ENCODE results near the gene CCDC30. TPM values are rescaled to one million over a fixed set of nuclear protein-coding genes. Genes with fewer than 3 reads are reported as not detected.

Gene CCDC30
- 1 to 10 TPM in 2 of 4 donors, under 1 TPM in 2; 0.75 to 3.7 (median 1.7) TPM for total RNA-seq

GRCh38 chr1:42462828-42463763 lies at the start of gene CCDC30:
Gene CCDC30 (plus strand): TSS chr1:42463286. CDS start chr1:42480552, 17,266 bp downstream.
- TF ChIP-seq EP300 (IDR thresholded peaks at IDR 0.05; ENCODE audit: low read depth) (no peak), CTCF (IDR thresholded peaks at IDR 0.05) (peak in 1 of 5 experiments; percentile 5), POLR2A (IDR thresholded peaks at IDR 0.05) (peak; percentile 16), POLR2AphosphoS5 (IDR thresholded peaks at IDR 0.05) (peak in 2 of 3 donors; percentile 37 to 62)
- H3K9me3 ChIP-seq = no peaks in the 10 kb centered on the region
- H3K27me3 ChIP-seq = no peaks in the 10 kb centered on the region
- intact Hi-C loops (cut with DNase I; ENCODE audit: low total_unique reads) (no loop called here), in situ Hi-C loops (cut with MboI; ENCODE audit: low pct_ligation_motif_present in 1 of 4, low pct_unique_long_range_greater_than_20kb in 1 of 4, low sequenced_read_pairs in 3 of 4) (no loop called here)
- peak; percentile 97 for DNase-seq
- H3K27ac ChIP-seq = peak within 1 kb of the TSS; percentile 41 to 77 (median 53)
- H3K36me3 ChIP-seq = peaks cover 0 to 11% (median 0%) of the 10 kb centered on the region in 4 donors
- WGBS, 2 donors (ENCODE audit: low coverage in 1 of 2) = 3% methylated on average over 39 to 59 of the region's 59 CpGs
- H3K4me3 ChIP-seq = peak within 1 kb of the TSS; percentile 53 to 72 (median 58)
- H3K4me1 ChIP-seq = peaks cover 7 to 26% (median 14%) of the 10 kb centered on the region in 4 donors

GRCh38 chr1:42414551-42415496 lies 48.3 kb upstream of the CCDC30 start:
- Histone ChIP-seq H3K4me3 (no peak overlapping the region), H3K4me1 (peaks cover 0 to 3% (median 1%) of the 10 kb centered on the region in 4 donors), H3K9me3 (no peaks in the 10 kb centered on the region), H3K27me3 (no peaks in the 10 kb centered on the region), H3K36me3 (no peaks in the 10 kb centered on the region), H3K27ac (no peak overlapping the region)
- DNase-seq = no peak
- no peak for TF ChIP-seq POLR2AphosphoS5 (IDR thresholded peaks at IDR 0.05)
- WGBS, 2 donors (ENCODE audit: low coverage in 1 of 2) = 89 to 92% methylated on average over 8 to 17 of the region's 17 CpGs
- intact Hi-C loops (cut with DNase I; ENCODE audit: low total_unique reads) = no loop called here
- in situ Hi-C loops (cut with MboI; ENCODE audit: low pct_ligation_motif_present in 1 of 4, low pct_unique_long_range_greater_than_20kb in 1 of 4, low sequenced_read_pairs in 3 of 4) = no loop called here

GRCh38 chr1:42417166-42417565 lies 45.9 kb upstream of the CCDC30 start:
- no peak overlapping the region for H3K4me3 ChIP-seq
- H3K9me3 ChIP-seq = no peaks in the 10 kb centered on the region
- 59% methylated on average over 3 of the region's 3 CpGs; no CpG with 5 or more reads in 1 of the 2 donors for WGBS, 2 donors (ENCODE audit: low coverage in 1 of 2)
- no peak for TF ChIP-seq CTCF (IDR thresholded peaks at IDR 0.05)
- no peak for TF ChIP-seq POLR2A (IDR thresholded peaks at IDR 0.05)
- H3K36me3 ChIP-seq = no peaks in the 10 kb centered on the region
- intact Hi-C loops (cut with DNase I; ENCODE audit: low total_unique reads) (no loop called here), in situ Hi-C loops (cut with MboI; ENCODE audit: low pct_ligation_motif_present in 1 of 4, low pct_unique_long_range_greater_than_20kb in 1 of 4, low sequenced_read_pairs in 3 of 4) (no loop called here)
- no peaks in the 10 kb centered on the region for H3K27me3 ChIP-seq
- H3K27ac ChIP-seq = no peak overlapping the region
- no peak for DNase-seq
- peaks cover 0 to 20% (median 11%) of the 10 kb centered on the region in 4 donors for H3K4me1 ChIP-seq

GRCh38 chr1:42418516-42418915 lies 44.6 kb upstream of the CCDC30 start:
- Histone ChIP-seq H3K9me3 (no peaks in the 10 kb centered on the region), H3K27ac (peak overlapping the region in 1 of 4 donors; percentile 63), H3K4me1 (peaks cover 0 to 20% (median 11%) of the 10 kb centered on the region in 4 donors), H3K27me3 (no peaks in the 10 kb centered on the region), H3K4me3 (no peak overlapping the region), H3K36me3 (no peaks in the 10 kb centered on the region)
- 85 to 88% methylated on average over 1 of the region's 1 CpG for WGBS, 2 donors (ENCODE audit: low coverage in 1 of 2)
- TF ChIP-seq EP300 (IDR thresholded peaks at IDR 0.05; ENCODE audit: low read depth) (no peak), POLR2A (IDR thresholded peaks at IDR 0.05) (no peak), CTCF (IDR thresholded peaks at IDR 0.05) (no peak), POLR2AphosphoS5 (IDR thresholded peaks at IDR 0.05) (no peak)
- DNase-seq = no peak
- in situ Hi-C loops (cut with MboI; ENCODE audit: low pct_ligation_motif_present in 1 of 4, low pct_unique_long_range_greater_than_20kb in 1 of 4, low sequenced_read_pairs in 3 of 4) (no loop called here), intact Hi-C loops (cut with DNase I; ENCODE audit: low total_unique reads) (no loop called here)

Data from transverse colon (tissue), 4 donors.